ENCODE data around the gene NDUFB11. TPM values are rescaled to one million over a fixed set of nuclear protein-coding genes. Genes with fewer than 3 reads are reported as not detected.

NDUFB11 gene
- total RNA-seq, 1 donor, result 43.1 TPM

- Histone ChIP-seq H3K4me2 (ENCODE audit: insufficient read depth, low read length) (no peak overlapping the region), H3K79me2 (ENCODE audit: insufficient read depth, low read length) (no peaks in the 10 kb centered on the region), H3K9me3 (ENCODE audit: low read depth, low read length) (no peaks in the 10 kb centered on the region), H2AFZ (ENCODE audit: low read length) (no peak overlapping the region), H3K27ac (ENCODE audit: low read depth, low read length) (no peak overlapping the region), H3K36me3 (ENCODE audit: insufficient read depth, low read length) (peaks cover 15% of the 10 kb centered on the region), H3K4me1 (ENCODE audit: insufficient read depth, low read length) (peaks cover 4% of the 10 kb centered on the region), H3K4me3 (ENCODE audit: insufficient read depth, low read length) (no peak overlapping the region), H4K20me1 (ENCODE audit: insufficient read depth, low read length) (peaks cover 6% of the 10 kb centered on the region), H3K27me3 (ENCODE audit: insufficient read depth, low read length) (peaks cover 3% of the 10 kb centered on the region)
- peak; percentile 35 for DNase-seq (ENCODE audit: insufficient read length, low spot score, missing footprints)
- TF ChIP-seq, protein P1, sequence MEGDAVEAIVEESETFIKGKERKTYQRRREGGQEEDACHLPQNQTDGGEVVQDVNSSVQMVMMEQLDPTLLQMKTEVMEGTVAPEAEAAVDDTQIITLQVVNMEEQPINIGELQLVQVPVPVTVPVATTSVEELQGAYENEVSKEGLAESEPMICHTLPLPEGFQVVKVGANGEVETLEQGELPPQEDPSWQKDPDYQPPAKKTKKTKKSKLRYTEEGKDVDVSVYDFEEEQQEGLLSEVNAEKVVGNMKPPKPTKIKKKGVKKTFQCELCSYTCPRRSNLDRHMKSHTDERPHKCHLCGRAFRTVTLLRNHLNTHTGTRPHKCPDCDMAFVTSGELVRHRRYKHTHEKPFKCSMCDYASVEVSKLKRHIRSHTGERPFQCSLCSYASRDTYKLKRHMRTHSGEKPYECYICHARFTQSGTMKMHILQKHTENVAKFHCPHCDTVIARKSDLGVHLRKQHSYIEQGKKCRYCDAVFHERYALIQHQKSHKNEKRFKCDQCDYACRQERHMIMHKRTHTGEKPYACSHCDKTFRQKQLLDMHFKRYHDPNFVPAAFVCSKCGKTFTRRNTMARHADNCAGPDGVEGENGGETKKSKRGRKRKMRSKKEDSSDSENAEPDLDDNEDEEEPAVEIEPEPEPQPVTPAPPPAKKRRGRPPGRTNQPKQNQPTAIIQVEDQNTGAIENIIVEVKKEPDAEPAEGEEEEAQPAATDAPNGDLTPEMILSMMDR (IDR thresholded peaks at IDR 0.05; ENCODE audit: extremely low read depth, low read depth, low read length), result no peak
These were observed 41.7 kb upstream of the NDUFB11 start for GRCh38 chrX:47186096-47186740.

DNA sequence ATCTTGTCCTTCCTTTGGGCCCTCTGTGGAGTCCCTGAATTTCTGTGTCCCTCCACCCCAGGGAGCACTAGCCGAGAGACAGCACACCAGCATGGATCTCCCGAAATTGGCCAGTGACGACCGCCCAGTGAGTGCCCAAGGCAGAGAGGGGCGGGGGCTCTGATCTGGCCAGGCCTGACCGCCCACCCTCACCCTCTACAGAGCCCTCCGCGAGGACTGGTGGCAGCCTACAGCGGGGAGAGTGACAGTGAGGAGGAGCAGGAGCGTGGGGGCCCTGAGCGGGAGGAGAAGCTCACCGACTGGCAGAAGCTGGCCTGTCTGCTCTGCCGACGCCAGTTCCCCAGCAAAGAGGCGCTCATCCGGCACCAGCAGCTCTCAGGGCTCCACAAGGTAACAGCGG, 40.7 kb upstream of the NDUFB11 start:
- Histone ChIP-seq H3K4me2 (ENCODE audit: insufficient read depth, low read length) (no peak overlapping the region), H3K36me3 (ENCODE audit: insufficient read depth, low read length) (peaks cover 23% of the 10 kb centered on the region), H3K4me1 (ENCODE audit: insufficient read depth, low read length) (peaks cover 2% of the 10 kb centered on the region), H3K79me2 (ENCODE audit: insufficient read depth, low read length) (no peaks in the 10 kb centered on the region), H3K27me3 (ENCODE audit: insufficient read depth, low read length) (peaks cover 3% of the 10 kb centered on the region), H3K27ac (ENCODE audit: low read depth, low read length) (no peak overlapping the region), H3K9me3 (ENCODE audit: low read depth, low read length) (no peaks in the 10 kb centered on the region), H2AFZ (ENCODE audit: low read length) (no peak overlapping the region), H3K4me3 (ENCODE audit: insufficient read depth, low read length) (no peak overlapping the region), H4K20me1 (ENCODE audit: insufficient read depth, low read length) (peaks cover 11% of the 10 kb centered on the region)
- DNase-seq (ENCODE audit: insufficient read length, low spot score, missing footprints), result peak; percentile 31
- TF ChIP-seq, protein P1 (IDR thresholded peaks at IDR 0.05; ENCODE audit: extremely low read depth, low read depth, low read length), result no peak

DNA sequence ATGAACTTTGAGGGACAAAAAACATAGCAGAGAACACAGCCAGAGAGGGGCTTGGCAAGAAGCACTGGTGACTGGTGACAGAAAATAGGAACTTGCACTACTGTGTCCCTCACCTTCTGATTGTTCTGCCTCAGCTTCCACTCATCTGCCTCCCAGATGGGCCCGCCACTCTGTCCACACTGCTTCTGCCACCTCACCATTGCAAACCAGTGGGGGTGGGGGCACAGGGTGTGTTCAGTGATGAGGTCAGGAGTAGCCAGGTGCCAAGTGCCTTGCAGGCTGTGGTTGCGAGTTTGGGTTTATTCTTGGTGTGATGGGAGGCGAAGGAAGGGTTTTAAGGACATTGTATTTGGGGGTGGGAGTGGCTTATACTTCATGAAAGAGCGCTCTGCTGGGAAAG, 40.0 kb upstream of the NDUFB11 start:
- H3K79me2 ChIP-seq (ENCODE audit: insufficient read depth, low read length), result no peaks in the 10 kb centered on the region
- H3K4me3 ChIP-seq (ENCODE audit: insufficient read depth, low read length), result no peak overlapping the region
- no peak overlapping the region for H2AFZ ChIP-seq (ENCODE audit: low read length)
- TF ChIP-seq, protein P1 (IDR thresholded peaks at IDR 0.05; ENCODE audit: extremely low read depth, low read depth, low read length), result no peak
- H3K4me2 ChIP-seq (ENCODE audit: insufficient read depth, low read length), result no peak overlapping the region
- peaks cover 3% of the 10 kb centered on the region for H3K27me3 ChIP-seq (ENCODE audit: insufficient read depth, low read length)
- no peaks in the 10 kb centered on the region for H3K4me1 ChIP-seq (ENCODE audit: insufficient read depth, low read length)
- H4K20me1 ChIP-seq (ENCODE audit: insufficient read depth, low read length), result peaks cover 11% of the 10 kb centered on the region
- DNase-seq (ENCODE audit: insufficient read length, low spot score, missing footprints), result peak; percentile 44
- H3K27ac ChIP-seq (ENCODE audit: low read depth, low read length), result no peak overlapping the region
- no peaks in the 10 kb centered on the region for H3K9me3 ChIP-seq (ENCODE audit: low read depth, low read length)
- peaks cover 23% of the 10 kb centered on the region for H3K36me3 ChIP-seq (ENCODE audit: insufficient read depth, low read length)

GRCh38 chrX:47182106-47182700, 37.7 kb upstream of the NDUFB11 start:
- Histone ChIP-seq H4K20me1 (ENCODE audit: insufficient read depth, low read length) (peaks cover 14% of the 10 kb centered on the region), H3K79me2 (ENCODE audit: insufficient read depth, low read length) (no peaks in the 10 kb centered on the region), H3K4me1 (ENCODE audit: insufficient read depth, low read length) (no peaks in the 10 kb centered on the region), H2AFZ (ENCODE audit: low read length) (no peak overlapping the region), H3K4me3 (ENCODE audit: insufficient read depth, low read length) (no peak overlapping the region), H3K9me3 (ENCODE audit: low read depth, low read length) (no peaks in the 10 kb centered on the region), H3K4me2 (ENCODE audit: insufficient read depth, low read length) (no peak overlapping the region), H3K27ac (ENCODE audit: low read depth, low read length) (no peak overlapping the region), H3K27me3 (ENCODE audit: insufficient read depth, low read length) (no peaks in the 10 kb centered on the region), H3K36me3 (ENCODE audit: insufficient read depth, low read length) (peaks cover 32% of the 10 kb centered on the region)
- TF ChIP-seq, protein P1 (IDR thresholded peaks at IDR 0.05; ENCODE audit: extremely low read depth, low read depth, low read length), result no peak
- peak; percentile 68 for DNase-seq (ENCODE audit: insufficient read length, low spot score, missing footprints)
